Osteocyte (in vitro differentiated cells): ENCODE data around the gene PTPRB. TPM values are rescaled to one million over a fixed set of nuclear protein-coding genes. Genes with fewer than 3 reads are reported as not detected.

Experiments used
- DNase-seq: peaks from one replicate; pipeline ENCODE4 v3.0.0; 2021; ENCODE audit warnings: mixed read lengths; ENCODE audit not compliant: unreplicated experiment; ENCODE audit errors: extremely low spot score
- H3K27ac Mint-ChIP-seq: one replicate; pipeline ENCODE4 v1.8.0; 2021; ENCODE audit warnings: mild to moderate bottlenecking, mixed read lengths; ENCODE audit not compliant: unreplicated experiment
- H3K27me3 Mint-ChIP-seq: one replicate; pipeline ENCODE4 v1.8.0; 2021; ENCODE audit warnings: mixed read lengths; ENCODE audit not compliant: unreplicated experiment
- H3K36me3 Mint-ChIP-seq: one replicate; pipeline ENCODE4 v1.8.0; 2021; ENCODE audit warnings: mixed read lengths; ENCODE audit not compliant: unreplicated experiment
- H3K4me1 Mint-ChIP-seq: one replicate; pipeline ENCODE4 v1.8.0; 2021; ENCODE audit warnings: mixed read lengths; ENCODE audit not compliant: unreplicated experiment
- H3K4me3 Mint-ChIP-seq: one replicate; pipeline ENCODE4 v1.8.0; 2021; ENCODE audit warnings: mild to moderate bottlenecking, moderate library complexity, mixed read lengths; ENCODE audit not compliant: unreplicated experiment
- H3K9me3 Mint-ChIP-seq: one replicate; pipeline ENCODE4 v1.8.0; 2021; ENCODE audit warnings: mixed read lengths; ENCODE audit not compliant: unreplicated experiment
- total RNA-seq: library from RNA; stranded (reverse); gene quantifications from 2 replicates; pipeline ENCODE4 v1.2.1, GENCODE V29; 2021
- TF ChIP-seq, protein P1 (sequence below): fragments of 200-600 bp; sonication (generic); IDR thresholded peaks from 2 replicates; pipeline ENCODE4 v1.5.0; 2021; ENCODE audit warnings: antibody characterized with exemption, mild to moderate bottlenecking, moderate library complexity

PTPRB gene
- total RNA-seq, 1 donor from 2014 or later = 0.05 TPM

DNA sequence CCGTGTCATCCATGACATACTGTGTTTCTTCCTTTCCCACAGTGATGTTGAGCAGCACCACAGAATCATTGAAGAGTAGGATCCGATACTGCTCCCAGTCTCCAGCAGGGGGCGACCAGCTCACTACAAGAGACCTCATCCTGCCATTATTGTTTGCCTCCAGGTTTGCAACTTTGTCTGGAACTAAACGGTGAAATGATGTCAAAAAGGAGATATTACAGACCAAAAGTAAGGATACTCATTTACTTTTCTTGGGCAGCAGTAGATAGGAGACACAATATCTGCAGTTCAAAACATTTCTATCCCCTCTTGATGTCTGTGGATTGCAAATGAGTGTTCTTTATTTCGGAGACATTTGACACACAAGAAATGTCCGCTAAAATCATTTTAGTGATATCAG, 47.2 kb downstream of the PTPRB start:
- H3K27me3 Mint-ChIP-seq = peaks cover 11% of the 10 kb centered on the region
- TF ChIP-seq, protein P1, sequence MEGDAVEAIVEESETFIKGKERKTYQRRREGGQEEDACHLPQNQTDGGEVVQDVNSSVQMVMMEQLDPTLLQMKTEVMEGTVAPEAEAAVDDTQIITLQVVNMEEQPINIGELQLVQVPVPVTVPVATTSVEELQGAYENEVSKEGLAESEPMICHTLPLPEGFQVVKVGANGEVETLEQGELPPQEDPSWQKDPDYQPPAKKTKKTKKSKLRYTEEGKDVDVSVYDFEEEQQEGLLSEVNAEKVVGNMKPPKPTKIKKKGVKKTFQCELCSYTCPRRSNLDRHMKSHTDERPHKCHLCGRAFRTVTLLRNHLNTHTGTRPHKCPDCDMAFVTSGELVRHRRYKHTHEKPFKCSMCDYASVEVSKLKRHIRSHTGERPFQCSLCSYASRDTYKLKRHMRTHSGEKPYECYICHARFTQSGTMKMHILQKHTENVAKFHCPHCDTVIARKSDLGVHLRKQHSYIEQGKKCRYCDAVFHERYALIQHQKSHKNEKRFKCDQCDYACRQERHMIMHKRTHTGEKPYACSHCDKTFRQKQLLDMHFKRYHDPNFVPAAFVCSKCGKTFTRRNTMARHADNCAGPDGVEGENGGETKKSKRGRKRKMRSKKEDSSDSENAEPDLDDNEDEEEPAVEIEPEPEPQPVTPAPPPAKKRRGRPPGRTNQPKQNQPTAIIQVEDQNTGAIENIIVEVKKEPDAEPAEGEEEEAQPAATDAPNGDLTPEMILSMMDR = peak; percentile 95
- peaks cover 3% of the 10 kb centered on the region for H3K9me3 Mint-ChIP-seq
- H3K4me3 Mint-ChIP-seq = no peak overlapping the region
- no peaks in the 10 kb centered on the region for H3K36me3 Mint-ChIP-seq
- H3K4me1 Mint-ChIP-seq = no peaks in the 10 kb centered on the region
- H3K27ac Mint-ChIP-seq = no peak overlapping the region
- DNase-seq = peak; percentile 89

DNA sequence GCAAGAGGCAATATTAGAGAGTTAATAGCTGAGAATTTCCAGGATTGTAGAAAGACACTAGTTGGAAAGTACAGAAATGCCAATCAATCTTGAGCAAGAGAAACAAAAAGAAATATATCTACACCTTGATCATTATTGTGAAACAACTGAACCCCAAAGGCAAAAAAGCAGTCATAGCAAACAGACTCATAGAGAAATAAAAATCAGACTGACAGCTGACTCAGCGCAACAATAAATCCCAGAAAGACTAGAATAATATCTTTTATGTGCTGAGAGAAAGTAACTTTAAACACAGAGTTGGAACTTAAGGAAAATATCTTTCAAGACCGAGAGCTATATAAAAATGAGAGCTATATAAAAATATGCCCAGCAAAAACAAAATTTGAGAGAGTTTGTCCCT, 52.9 kb downstream of the PTPRB start:
- Mint-ChIP-seq H3K4me3 (no peak overlapping the region), H3K9me3 (peaks cover 11% of the 10 kb centered on the region), H3K27ac (no peak overlapping the region), H3K27me3 (peaks cover 6% of the 10 kb centered on the region), H3K36me3 (no peaks in the 10 kb centered on the region), H3K4me1 (no peaks in the 10 kb centered on the region)
- no peak for DNase-seq
- TF ChIP-seq, protein P1 = no peak

DNA sequence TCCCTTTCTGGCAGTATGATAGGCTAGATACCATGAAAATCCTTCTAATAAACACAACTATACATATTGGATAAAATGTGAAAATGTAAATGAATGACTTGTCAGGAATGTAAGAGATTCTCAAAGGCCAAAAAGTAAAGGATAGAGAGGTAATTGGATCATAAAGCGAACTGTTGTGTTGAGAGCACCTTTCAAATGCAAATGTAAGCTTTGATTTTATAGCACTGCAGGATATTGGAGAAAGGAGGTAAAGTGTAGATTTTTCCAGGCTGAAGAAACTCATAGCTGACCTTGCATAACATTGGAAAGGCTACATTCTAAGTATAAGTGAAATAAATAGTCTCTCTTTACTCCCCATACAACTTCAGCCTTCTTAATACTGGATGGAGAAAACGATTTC, 54.0 kb downstream of the PTPRB start:
- Mint-ChIP-seq H3K4me1 (no peaks in the 10 kb centered on the region), H3K36me3 (no peaks in the 10 kb centered on the region), H3K27ac (no peak overlapping the region), H3K4me3 (no peak overlapping the region), H3K27me3 (peaks cover 6% of the 10 kb centered on the region), H3K9me3 (peaks cover 11% of the 10 kb centered on the region)
- TF ChIP-seq, protein P1 = no peak
- DNase-seq = no peak

DNA sequence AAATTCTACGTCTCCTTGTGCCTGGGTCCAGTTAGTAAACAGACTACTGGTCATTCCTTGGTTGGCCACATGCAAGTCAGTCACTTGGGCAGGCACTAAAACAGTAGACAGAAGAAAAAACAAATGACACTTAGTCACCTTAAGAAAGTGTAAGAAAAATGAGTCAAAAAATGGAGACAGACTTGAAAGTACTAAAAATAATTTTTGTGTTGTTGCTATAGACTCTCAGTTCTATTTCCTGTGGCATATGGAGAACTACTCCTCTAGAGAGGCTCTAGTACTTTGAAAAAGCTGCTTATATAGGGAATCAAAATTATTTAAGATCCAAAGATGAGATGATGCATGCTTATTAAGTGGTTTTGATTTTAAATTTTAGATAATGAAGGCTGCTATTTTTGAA, 56.0 kb downstream of the PTPRB start:
- no peaks in the 10 kb centered on the region for H3K36me3 Mint-ChIP-seq
- H3K9me3 Mint-ChIP-seq = peaks cover 11% of the 10 kb centered on the region
- H3K27me3 Mint-ChIP-seq = peaks cover 5% of the 10 kb centered on the region

DNA sequence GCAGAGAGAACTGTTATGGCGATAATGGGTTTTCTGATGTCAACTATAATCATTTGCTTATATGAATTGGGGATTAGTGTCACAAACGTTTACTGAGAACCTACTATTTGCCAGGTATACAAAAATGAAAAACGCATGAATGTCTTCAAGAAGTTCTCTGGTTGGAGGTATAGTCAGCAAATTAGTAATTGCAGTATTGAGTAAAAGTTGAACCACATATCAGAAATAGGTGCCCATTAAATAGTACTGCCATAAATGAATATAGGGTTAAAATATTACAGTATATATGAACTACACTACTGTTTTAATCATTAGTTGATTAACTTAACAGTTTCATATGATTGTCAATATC, 60.0 kb downstream of the PTPRB start:
- Mint-ChIP-seq H3K4me1 (no peaks in the 10 kb centered on the region), H3K36me3 (no peaks in the 10 kb centered on the region), H3K9me3 (no peaks in the 10 kb centered on the region), H3K4me3 (no peak overlapping the region), H3K27me3 (peaks cover 2% of the 10 kb centered on the region), H3K27ac (no peak overlapping the region)
- TF ChIP-seq, protein P1 = no peak
- DNase-seq = no peak

More for the DNA sequence above, 56.0 kb downstream of the PTPRB start:
- H3K27ac Mint-ChIP-seq = no peak overlapping the region
- H3K4me3 Mint-ChIP-seq = no peak overlapping the region
- H3K4me1 Mint-ChIP-seq = no peaks in the 10 kb centered on the region
- no peak for DNase-seq
- TF ChIP-seq, protein P1 = no peak
